Left ventricle myocardium inferior (tissue), 1 donor: ENCODE results near the gene CLPSL1. TPM values are rescaled to one million over a fixed set of nuclear protein-coding genes. Genes with fewer than 3 reads are reported as not detected.

Source experiments
- DNase-seq: peaks from one replicate; pipeline ENCODE4 v3.0.0-alpha.2; 2020
- H3K27ac ChIP-seq: fragments of 200-600 bp; replicated peaks from 2 replicates; pipeline ENCODE4 v1.8.0; 2021
- H3K27me3 ChIP-seq: fragments of 200-600 bp; 2 replicates; pipeline ENCODE4 v1.8.0; 2021; ENCODE audit warnings: low read depth
- H3K36me3 ChIP-seq: fragments of 200-600 bp; 2 replicates; pipeline ENCODE4 v1.8.0; 2021
- H3K4me1 ChIP-seq: fragments of 200-600 bp; 2 replicates; pipeline ENCODE4 v1.8.0; 2021
- H3K4me3 ChIP-seq: fragments of 200-600 bp; 2 replicates; pipeline ENCODE4 v1.8.0; 2021; ENCODE audit warnings: mild to moderate bottlenecking, moderate library complexity
- H3K9me3 ChIP-seq: fragments of 200-600 bp; replicated peaks from 2 replicates; pipeline ENCODE4 v1.8.0; 2021
- CTCF ChIP-seq: fragments of 200-600 bp; IDR thresholded peaks from 2 replicates; pipeline ENCODE4 v1.8.0; 2021; ENCODE audit warnings: antibody characterized with exemption, mild to moderate bottlenecking, borderline replicate concordance
- intact Hi-C: fragments of 100-400 bp; cut with micrococcal nuclease; formaldehyde crosslinking; loops from one replicate; pipeline ENCODE4 v1.11.0; 2022
- total RNA-seq: library from RNA; stranded (reverse); fragmentation: NEBNext Ultra II Directional; extraction: Animal tissue kit (Norgen Biotek cat#: 25700); gene quantifications from one replicate; pipeline ENCODE4 v1.2.1, GENCODE V29; 2021
- donor health status: DM: no; HTN: yes; CAD: no; lungs with severe emphysema.

The CLPSL1 gene
- total RNA-seq, 1 donor from 2014 or later = not detected

- DNase-seq = no peak
These were observed 14.0 kb downstream of the CLPSL1 start for GRCh38 chr6:35794536-35795452.

GRCh38 chr6:35795453-35796071 is 14.7 kb downstream of the CLPSL1 start:
- intact Hi-C loops = no loop called here

More at GRCh38 chr6:35794536-35795452, 14.0 kb downstream of the CLPSL1 start:
- Histone ChIP-seq H3K27me3 (peaks cover 78% of the 10 kb centered on the region), H3K4me1 (no peaks in the 10 kb centered on the region), H3K36me3 (no peaks in the 10 kb centered on the region), H3K4me3 (no peak overlapping the region), H3K27ac (no peak overlapping the region), H3K9me3 (no peaks in the 10 kb centered on the region)
- intact Hi-C loops = no loop called here
- no peak for TF ChIP-seq CTCF

GRCh38 chr6:35796236-35796635 is 15.4 kb downstream of the CLPSL1 start:
- H3K9me3 ChIP-seq = no peaks in the 10 kb centered on the region
- H3K36me3 ChIP-seq = no peaks in the 10 kb centered on the region
- intact Hi-C loops = no loop called here
- no peak overlapping the region for H3K4me3 ChIP-seq
- no peak for TF ChIP-seq CTCF
- H3K27me3 ChIP-seq = peaks cover 64% of the 10 kb centered on the region
- H3K4me1 ChIP-seq = no peaks in the 10 kb centered on the region
- DNase-seq = no peak
- H3K27ac ChIP-seq = no peak overlapping the region

More at GRCh38 chr6:35795453-35796071, 14.7 kb downstream of the CLPSL1 start:
- no peak overlapping the region for H3K4me3 ChIP-seq
- H3K9me3 ChIP-seq = no peaks in the 10 kb centered on the region
- no peak overlapping the region for H3K27ac ChIP-seq
- H3K27me3 ChIP-seq = peaks cover 71% of the 10 kb centered on the region
- no peaks in the 10 kb centered on the region for H3K36me3 ChIP-seq
- no peaks in the 10 kb centered on the region for H3K4me1 ChIP-seq
- DNase-seq = no peak
- no peak for TF ChIP-seq CTCF

- TF ChIP-seq CTCF = no peak
- Histone ChIP-seq H3K9me3 (no peaks in the 10 kb centered on the region), H3K4me1 (no peaks in the 10 kb centered on the region), H3K27ac (no peak overlapping the region), H3K36me3 (no peaks in the 10 kb centered on the region), H3K27me3 (peaks cover 47% of the 10 kb centered on the region), H3K4me3 (no peak overlapping the region)
- intact Hi-C loops = no loop called here
- DNase-seq = no peak
These were observed 17.2 kb downstream of the CLPSL1 start for GRCh38 chr6:35797837-35798526.

- no peaks in the 10 kb centered on the region for H3K36me3 ChIP-seq
- no peaks in the 10 kb centered on the region for H3K9me3 ChIP-seq
- no peak for DNase-seq
- no peak overlapping the region for H3K4me3 ChIP-seq
- H3K4me1 ChIP-seq = no peaks in the 10 kb centered on the region
- H3K27me3 ChIP-seq = peaks cover 48% of the 10 kb centered on the region
- no peak for TF ChIP-seq CTCF
- intact Hi-C loops = no loop called here
- H3K27ac ChIP-seq = no peak overlapping the region
These were observed 17.9 kb downstream of the CLPSL1 start for GRCh38 chr6:35798706-35799105.
